ENCODE data around the gene TCTN3. TPM values are rescaled to one million over a fixed set of nuclear protein-coding genes. Genes with fewer than 3 reads are reported as not detected.
"Not testable (repeated sequence)": the region's sequence is repeated elsewhere in the genome, so short reads cannot be mapped to it uniquely, and the experiment has no call there.

The TCTN3 gene, protein sequence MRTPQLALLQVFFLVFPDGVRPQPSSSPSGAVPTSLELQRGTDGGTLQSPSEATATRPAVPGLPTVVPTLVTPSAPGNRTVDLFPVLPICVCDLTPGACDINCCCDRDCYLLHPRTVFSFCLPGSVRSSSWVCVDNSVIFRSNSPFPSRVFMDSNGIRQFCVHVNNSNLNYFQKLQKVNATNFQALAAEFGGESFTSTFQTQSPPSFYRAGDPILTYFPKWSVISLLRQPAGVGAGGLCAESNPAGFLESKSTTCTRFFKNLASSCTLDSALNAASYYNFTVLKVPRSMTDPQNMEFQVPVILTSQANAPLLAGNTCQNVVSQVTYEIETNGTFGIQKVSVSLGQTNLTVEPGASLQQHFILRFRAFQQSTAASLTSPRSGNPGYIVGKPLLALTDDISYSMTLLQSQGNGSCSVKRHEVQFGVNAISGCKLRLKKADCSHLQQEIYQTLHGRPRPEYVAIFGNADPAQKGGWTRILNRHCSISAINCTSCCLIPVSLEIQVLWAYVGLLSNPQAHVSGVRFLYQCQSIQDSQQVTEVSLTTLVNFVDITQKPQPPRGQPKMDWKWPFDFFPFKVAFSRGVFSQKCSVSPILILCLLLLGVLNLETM
- total RNA-seq: 57.4 and 60.4 TPM in 2 replicates

DNA sequence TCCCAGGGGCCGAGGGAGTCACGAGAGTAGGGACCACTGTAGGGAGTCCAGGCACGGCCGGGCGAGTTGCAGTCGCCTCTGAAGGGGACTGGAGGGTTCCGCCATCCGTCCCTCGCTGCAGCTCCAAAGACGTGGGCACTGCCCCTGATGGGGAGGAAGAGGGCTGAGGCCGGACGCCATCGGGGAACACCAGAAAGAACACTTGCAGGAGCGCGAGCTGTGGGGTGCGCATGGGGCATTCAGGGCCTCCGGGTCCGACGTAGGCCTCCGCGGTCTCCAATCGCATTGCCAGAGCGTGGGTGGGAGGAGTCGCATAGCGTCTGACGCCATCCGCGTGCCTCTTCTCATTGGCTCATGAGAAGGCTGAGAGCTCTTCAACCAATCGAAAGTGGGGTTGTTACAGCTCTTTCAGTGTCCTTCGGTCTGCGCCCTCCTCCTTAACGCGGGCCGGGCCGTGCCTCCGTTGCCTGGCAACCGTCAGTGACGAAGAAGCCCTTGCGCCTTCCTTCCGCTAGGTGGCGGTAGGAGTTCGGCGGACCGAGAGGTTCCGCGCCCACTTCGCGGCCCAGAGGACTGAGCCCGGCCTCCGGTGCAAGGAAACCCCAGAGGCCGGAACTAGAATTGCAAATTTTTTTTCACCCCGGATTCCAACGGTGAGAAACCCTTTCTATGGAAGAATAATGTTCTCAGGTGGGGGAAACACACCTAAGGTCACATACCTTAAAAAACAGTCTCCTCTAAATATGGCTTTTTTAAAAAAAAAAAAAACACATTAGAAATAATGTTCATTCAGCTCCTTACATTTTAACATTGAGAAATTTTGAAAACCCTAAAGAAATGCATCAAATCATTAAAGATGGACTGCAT is at the start of gene TCTN3:
TCTN3 (minus strand) TSS at position 260 of the 867 bp plus-strand sequence; CDS start at position 232, 28 bp downstream.
- intact Hi-C loops (cut with micrococcal nuclease): loop anchor here (1.0 to 10.0 kb wide), 17 partner anchors 17 to 1992 kb away; partner anchors contain the start of genes ALDH18A1, CC2D2B, FRA10AC1 and LCOR

DNA sequence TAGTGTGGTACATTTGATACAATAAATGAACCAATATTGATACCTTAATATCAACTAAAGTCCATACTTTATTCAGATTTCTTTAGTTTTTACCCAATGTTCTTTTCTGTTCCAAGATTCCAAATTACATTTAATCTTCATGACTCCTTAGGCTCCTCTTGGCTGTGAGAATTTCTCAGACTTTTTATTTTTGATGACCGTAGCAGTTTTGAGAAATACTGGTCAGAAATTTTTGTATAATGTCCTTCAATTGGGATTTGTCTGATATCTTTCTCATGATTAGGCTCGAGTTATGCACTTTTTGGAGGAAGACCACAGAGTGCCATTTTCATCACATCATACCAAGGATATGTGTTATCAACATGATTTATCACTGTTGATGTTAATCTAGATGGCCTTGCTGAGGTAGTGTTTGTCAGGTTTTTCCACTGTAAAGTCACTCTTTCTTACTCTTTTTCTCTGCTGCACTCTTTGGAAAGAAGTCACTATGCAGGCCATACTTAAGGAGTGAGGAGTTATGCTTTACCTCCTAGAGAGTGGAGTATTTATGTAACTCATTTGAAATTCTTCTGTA is 49.3 kb upstream of the TCTN3 start:
- intact Hi-C loops (cut with micrococcal nuclease): loop anchor here (1.0 kb wide), 1 partner anchor 14 kb away; no protein-coding TSS in a partner anchor

DNA sequence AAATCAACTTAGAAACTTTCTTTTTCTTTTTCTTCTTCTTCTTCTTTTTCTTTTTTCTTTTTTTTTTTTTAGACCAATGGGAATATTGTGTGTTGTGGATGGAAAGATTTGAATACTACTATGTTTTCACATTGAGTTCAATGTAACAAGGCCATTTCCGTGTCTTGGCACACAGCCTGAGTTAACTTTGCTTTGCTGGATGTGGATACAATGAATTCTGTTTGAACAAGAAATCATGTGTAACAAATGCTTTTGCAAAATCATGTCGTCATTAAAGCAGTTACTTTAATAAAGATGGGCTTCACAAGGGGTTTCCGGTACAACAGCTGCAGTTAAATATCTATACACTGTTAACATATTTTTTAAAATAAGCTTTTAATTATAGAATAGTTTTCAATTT is 48.8 kb upstream of the TCTN3 start:
- intact Hi-C loops (cut with micrococcal nuclease): loop anchor here (1.0 kb wide), 1 partner anchor 15 kb away; no protein-coding TSS in a partner anchor

DNA sequence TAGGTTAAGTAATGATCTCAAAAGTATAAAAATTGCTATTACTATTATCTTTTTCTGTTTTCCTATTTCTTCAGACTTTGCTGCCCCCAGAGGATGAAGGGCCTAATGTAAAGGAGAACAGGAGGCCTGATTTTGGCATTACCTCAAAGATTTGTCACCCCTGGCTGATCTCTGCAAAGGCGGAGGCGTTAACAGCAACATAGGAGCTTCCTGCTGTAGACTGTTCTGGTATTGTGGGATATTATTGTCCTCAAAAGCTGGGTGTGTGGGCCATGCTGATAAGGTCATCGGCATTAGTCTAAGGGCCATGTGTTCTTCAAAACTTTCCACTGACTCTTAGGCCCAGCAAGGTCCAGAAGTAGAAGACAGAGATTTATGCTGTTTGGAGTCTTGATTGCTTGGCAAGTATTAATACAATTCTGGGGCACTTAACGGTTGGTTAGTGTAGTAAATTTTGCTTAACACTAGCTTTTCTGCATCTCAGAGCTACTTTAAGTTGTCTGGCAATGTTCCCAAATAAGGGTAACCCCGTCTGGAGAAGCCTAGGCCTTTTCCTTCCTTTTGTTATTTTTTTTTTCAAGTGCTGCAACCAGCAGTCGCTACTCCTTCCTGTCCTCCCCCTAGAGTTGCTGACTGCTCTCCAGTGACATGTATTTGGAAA is 48.2 kb upstream of the TCTN3 start:
- intact Hi-C loops (cut with micrococcal nuclease): loop anchor here (1.0 kb wide), 1 partner anchor 15 kb away; no protein-coding TSS in a partner anchor

DNA sequence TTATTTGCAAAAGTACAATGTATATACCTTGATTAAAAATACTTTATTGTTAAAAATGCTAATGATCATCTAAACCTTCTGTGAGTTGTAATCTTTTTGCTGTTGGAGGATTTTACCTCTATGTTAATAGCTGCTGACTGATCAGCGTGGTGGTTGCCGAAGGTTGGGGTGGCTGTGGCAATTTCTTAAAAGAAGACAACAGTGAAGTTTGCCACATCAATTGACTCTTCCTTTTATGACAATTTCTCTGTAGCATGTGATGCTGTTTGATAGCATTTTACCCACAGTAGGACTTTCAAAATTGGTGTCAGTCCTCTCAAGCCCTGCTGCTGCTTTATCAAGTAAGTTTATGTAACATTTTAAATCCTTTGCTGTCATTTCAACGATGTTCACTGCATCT is 45.3 kb upstream of the TCTN3 start:
- intact Hi-C loops (cut with micrococcal nuclease): no loop called here

DNA sequence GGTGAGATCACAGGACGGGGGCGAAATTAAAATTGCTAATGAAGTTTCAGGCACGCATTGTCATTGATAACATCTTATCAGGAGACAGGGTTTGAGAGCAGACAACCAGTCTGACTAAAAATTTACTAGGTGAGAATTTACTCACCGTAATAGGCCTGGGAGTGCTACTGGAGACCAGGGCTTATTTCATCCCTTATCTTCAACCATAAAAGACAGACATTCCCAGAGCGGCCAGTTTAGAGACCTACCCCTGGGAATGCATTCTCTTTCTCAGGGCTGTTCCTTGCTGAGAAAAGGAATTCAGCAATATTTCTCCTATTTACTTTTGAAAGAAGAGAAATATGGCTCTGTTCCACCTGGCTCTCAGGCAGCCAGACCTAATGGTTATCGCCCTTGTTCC is 39.2 kb upstream of the TCTN3 start:
- intact Hi-C loops (cut with micrococcal nuclease): not testable (repeated sequence)

DNA sequence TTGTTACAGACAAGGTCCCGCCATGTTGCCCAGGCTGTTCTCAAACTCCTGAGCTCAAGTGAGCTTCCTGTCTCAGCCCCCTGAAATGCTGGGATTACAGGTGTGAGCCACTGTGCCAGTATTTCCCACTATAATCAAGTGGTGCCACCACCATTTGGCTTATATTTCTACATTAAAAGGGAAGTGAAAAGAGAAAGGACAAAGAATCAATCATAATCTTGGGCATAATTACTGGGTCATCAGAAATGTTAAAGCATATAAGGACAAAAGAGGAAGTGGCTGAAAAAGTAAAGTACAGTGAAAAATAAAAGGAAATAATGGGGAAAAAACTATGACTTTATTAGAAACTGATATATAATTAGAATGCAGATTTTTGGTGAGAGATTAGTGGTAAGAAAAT is 36.5 kb upstream of the TCTN3 start:
- intact Hi-C loops (cut with micrococcal nuclease): no loop called here

DNA sequence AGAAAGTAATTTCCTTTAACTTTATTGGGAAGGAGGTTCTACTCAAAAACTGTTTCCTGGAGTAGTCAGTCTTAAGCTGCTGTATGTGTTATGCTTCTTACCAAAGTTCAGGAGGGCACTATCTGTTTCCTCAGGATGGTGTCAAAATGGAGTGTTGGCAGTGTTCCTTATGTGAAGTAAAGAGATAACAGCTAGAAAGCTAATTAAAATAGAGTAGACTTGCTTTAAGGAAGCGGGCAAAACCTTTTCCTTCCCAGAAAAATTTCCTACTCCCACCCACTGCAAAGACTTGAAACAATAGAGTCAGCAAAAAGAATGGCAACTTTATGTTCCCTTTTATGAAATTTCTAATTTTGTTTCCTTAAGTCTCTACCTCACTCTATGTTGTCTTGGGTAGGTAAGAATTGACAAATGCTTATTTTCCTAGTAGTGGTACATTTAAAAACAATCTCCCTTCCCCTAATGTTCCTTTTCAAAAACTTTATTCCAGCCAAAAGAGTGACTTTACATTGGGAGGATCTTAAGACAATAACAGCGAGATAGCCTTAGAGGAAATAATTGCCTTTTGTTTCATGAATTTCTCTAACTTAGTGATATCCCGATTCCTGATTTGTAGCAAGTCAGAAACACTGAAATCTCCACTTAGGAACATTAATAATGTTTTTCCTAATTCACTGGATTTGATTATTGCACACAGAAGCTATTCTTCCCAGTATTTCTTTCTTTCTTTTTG is 35.8 kb upstream of the TCTN3 start:
- intact Hi-C loops (cut with micrococcal nuclease): no loop called here

DNA sequence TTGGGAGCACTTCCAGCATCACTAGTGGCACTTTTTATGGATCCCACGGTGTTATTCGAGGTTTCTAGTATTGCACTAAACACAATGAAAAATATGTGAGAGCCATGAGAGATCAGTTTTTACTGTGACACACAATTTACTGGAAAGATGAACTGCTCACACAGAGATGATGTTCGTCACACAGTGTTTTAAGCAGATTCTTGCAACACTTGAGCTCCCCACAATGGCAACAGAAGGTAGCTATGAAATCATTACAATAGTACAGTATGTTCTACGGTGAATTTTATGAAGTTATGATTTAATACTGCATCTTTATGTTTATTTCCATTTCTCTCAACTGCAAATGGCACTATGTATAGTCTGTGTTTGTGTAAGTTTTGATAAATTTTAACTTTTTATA is 34.8 kb upstream of the TCTN3 start:
- intact Hi-C loops (cut with micrococcal nuclease): no loop called here

DNA sequence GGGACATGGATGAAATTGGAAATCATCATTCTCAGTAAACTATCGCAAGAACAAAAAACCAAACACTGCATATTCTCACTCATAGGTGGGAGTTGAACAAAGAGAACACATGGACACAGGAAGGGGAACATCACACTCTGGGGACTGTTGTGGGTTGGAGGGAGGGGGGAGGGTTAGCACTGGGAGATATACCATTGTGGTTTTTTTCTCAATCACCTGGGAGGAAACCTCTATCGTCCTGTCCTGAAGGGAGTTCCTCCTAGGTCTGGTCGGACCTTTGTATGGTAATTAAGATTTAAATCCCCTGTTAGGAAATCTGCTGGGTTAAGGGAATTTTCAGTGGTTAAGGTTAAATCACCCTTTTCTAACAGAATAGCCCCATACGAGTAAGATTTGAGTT is 28.8 kb upstream of the TCTN3 start:
- intact Hi-C loops (cut with micrococcal nuclease): not testable (repeated sequence)

DNA sequence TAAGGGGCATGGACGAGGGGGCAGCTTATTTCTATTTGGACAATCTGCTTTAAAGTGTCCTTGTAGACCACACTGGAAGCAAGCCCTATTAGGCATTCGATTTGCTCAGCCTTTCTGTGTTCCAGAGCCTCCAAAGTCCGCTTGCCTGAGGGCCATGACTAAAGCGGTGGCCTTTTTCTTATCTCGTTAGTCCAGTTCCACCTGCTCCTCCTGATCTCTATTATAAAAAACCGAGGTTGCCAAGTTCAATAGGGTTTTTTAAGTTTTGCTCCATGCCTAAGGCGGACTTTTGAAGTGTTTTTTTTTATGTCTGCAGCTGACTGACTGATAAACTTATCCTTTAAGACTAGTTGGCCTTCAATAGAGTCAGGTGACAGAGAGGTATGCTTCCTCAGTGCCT is 27.0 kb upstream of the TCTN3 start:
- intact Hi-C loops (cut with micrococcal nuclease): not testable (repeated sequence)

DNA sequence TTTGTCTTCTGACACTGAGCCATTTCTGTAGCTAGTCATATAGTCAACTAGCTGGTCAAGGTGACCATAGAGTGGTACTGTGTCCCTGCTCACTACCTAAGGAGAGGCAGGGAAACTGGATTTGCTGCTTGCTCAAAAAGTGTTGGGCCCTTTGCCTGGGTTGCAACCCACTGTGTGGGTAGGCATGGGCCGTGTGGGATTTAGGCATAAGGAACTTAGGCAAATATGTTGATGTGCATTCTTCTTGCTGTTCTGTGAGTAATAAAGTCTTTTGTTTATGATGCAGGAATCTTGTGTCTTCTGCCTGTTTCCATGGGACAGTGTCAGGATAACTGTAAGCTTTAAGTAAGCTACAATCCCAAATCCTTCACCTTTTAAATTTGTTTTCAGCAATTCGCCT is 23.1 kb upstream of the TCTN3 start:
- intact Hi-C loops (cut with micrococcal nuclease): no loop called here

DNA sequence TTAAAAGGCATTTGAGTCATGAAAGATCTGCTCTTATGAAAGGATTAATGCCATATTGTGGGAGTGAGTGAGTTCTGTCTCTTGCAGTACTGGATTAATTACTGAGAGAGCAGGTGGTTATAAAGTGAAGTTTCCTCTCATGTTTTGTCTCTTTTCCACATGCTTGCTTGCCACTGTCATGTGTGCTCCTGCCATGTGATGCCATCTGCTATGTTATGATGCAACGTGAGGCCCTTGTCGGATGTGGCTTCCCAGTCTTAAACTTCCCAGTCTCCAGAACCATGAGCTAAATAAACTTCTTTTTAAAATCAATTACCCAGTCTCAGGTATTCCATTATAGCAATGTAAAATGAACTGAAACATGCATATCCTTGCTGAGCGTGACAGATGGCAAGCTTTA is 22.7 kb upstream of the TCTN3 start:
- intact Hi-C loops (cut with micrococcal nuclease): no loop called here

DNA sequence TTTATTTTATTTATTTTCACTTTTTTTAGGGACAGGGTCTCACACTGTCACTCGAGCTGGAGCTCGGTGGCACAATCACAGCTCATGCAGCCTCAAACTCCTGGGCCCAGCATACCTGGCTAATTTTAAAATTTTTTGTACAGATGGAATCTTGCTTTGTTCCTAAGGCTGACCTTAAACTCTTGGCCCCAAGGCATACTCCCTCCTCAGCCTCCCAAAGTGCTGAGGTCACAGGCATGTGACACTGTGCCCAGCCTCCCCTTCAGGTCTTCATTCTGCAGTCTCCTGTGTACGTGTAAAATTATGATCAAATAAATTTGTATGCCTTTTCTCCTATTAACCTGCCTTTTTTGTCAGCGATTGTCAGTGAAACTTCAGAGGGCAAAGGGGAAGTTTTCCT is 17.8 kb upstream of the TCTN3 start:
- intact Hi-C loops (cut with micrococcal nuclease): no loop called here

DNA sequence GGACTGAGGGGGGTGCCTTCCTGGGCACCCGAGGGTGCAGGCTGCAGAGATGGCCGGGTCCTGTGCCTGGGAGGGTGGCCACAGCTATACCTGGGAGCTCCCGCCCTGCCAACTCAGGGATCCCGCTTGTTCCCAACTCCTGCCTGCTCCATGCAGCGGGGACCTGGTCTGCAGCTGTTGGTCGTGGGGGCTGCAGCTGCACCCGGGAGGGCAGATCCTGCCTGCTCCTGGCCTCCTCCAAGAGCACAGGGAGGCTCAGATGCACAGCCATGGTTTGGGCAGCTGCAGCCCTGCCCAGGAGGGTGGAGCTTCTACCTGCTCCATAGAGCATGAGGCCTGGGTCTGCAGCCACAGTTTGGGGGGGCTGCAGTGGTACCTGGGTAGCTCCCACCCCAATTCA is 13.3 kb upstream of the TCTN3 start:
- intact Hi-C loops (cut with micrococcal nuclease): no loop called here

DNA sequence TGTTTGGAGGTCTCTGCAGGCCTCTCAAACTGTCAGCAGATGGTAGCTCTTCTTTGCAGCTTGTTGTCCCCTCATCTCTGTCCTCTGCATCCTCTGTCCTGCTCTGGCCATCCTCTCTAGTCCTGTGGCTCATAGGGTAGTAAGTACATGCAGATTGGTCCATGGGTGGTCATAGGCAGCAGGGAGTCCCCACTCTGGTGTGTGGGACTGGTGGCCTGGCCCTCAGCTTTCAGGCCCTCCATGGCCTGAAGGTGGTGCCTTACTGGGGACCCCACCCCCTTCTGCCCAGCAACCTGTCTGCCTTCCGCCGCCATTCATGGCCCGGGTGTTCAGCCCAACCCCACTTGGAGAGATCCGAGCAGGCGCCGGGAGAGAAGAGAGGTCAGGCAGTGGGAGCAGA is 12.8 kb upstream of the TCTN3 start:
- intact Hi-C loops (cut with micrococcal nuclease): no loop called here

DNA sequence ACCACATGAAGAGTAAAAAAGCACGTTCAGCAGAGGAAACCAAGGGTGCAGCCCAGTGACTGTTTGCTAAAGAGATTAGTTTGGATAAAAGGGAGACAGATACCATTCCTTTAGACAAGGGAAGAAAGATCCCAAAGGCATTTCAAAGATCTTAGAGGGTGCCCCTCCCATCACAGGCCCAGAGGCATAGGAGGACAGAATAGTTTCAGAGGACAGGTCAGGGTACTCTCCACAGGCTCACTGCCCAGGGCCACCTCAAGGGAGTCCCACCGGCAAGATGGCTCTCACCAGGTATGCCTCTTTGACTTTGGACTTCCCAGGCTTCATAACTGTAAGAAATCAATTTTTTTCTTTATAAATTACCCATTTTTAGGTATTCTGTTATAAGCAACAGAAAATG is 4.7 kb upstream of the TCTN3 start:
- intact Hi-C loops (cut with micrococcal nuclease): loop anchor here (10.0 kb wide), 2 partner anchors 404 to 1136 kb away; partner anchors contain the start of genes LCOR and PDLIM1

DNA sequence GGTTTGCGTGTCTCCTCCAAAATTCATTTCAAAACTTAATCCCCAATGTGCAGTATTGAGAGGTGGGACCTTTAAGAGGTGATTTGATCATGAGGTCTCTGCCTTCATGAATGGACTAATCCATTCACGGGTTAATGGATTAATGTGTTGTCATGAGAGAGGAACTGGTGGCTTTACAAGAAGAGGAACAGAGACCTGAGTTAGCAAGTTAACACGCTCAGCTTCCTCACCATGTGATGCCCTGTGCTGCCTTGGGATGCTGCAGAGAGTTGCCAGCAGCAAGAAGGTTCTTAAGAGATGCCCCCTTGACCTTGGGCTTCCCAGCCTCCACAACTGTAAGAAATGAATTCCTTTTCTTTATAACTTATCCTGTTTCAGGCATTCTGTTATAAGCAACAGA is 3.7 kb upstream of the TCTN3 start:
- intact Hi-C loops (cut with micrococcal nuclease): loop anchor here (10.0 kb wide), 2 partner anchors 403 to 1137 kb away; partner anchors contain the start of genes LCOR and PDLIM1

DNA sequence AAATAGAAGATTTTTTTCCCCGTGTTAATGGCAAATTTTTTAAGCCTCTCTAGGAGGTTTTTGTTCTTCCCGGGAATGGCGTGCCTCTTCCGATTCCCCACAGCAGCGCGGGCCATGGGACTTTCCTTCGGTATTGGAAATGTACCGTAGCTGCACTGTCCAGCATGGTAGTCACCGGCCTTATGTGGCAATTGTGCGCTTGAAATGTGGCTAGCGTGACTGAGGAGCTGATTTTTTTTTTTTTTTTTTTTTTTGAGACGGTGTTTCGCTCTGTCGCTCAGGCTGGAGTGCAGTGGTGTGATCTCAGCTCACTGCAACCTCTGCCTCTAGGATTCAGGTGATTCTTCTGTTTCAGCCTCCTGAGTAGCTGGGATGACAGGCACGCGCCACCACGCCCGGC is 938 bp upstream of the TCTN3 start:
- intact Hi-C loops (cut with micrococcal nuclease): loop anchor here (1.0 to 10.0 kb wide), 16 partner anchors 38 to 1992 kb away; partner anchors contain the start of genes ALDH18A1, CC2D2B, FRA10AC1 and LCOR
